HepG2 (cell line): ENCODE data around the gene TMTC1. TPM values are rescaled to one million over a fixed set of nuclear protein-coding genes. Genes with fewer than 3 reads are reported as not detected.

Experiments
- ATAC-seq: fragments of 200-7000 bp; cut with Tn5 transposase; 3 replicates; pipeline ENCODE4 v1.9.1; 2020; ENCODE audit warnings: mild to moderate bottlenecking, moderate library complexity
- BruUV-seq: library from RNA; stranded (reverse); fragments of 400-500 nt; replicated peaks from 2 replicates; lab custom pipeline; 2021; lab: Mats Ljungman, UMichigan
- CTCF ChIA-PET: fragments of 300-600 bp; formaldehyde crosslinking; extraction: SDS; loops from one replicate; lab custom pipeline; 2021; ENCODE audit warnings: low total read pairs, inconsistent platforms, low intra/inter-chr PET ratio; lab: Yijun Ruan, JAX
- POLR2A ChIA-PET: fragments of 350-600 bp; sonication (Branson Sonifier 250); formaldehyde crosslinking; loops from one replicate; lab custom pipeline; 2020; ENCODE audit warnings: antibody characterized with exemption, inconsistent platforms; lab: Yijun Ruan, JAX
- DNase-seq: peaks from one replicate; pipeline ENCODE4 v3.0.0-alpha.2; 2015; ENCODE audit warnings: low spot score
- FAIRE-seq: peaks from 3 replicates; lab custom pipeline; 2011; peaks lifted over from hg19 to GRCh38; lab: Jason Lieb, UNC
- H2AFZ ChIP-seq: one replicate; pipeline ENCODE4 v1.6.1; 2011; ENCODE audit warnings: low read length, inconsistent platforms
- H3K27ac ChIP-seq: fragments of 300-600 bp; 3 replicates; pipeline ENCODE4 v1.8.0; 2011; ENCODE audit warnings: mixed run types, mild to moderate bottlenecking, mixed read lengths, low read length, inconsistent platforms; ENCODE audit not compliant: insufficient read depth; ENCODE audit errors: extremely low read length
- H3K27me3 ChIP-seq, 2 experiments: fragments of 200-600 bp in 1 of 2; 2 replicates in 1 of 2; 3 replicates in 1 of 2; pipeline versions ENCODE4 v1.6.0 to v1.8.0; 2011; ENCODE audit warnings: low read length in 2 of 2, mild to moderate bottlenecking in 2 of 2, moderate library complexity in 2 of 2, inconsistent platforms in 1 of 2; ENCODE audit not compliant: insufficient read depth in 2 of 2, control insufficient read depth in 1 of 2
- H3K36me3 ChIP-seq, 2 experiments: fragments of 200-600 bp in 1 of 2; replicated peaks in 1 of 2; 2 replicates in 1 of 2; 3 replicates in 1 of 2; pipeline versions ENCODE4 v1.5.1 to v1.8.0; 2011; ENCODE audit warnings: low read length in 2 of 2, inconsistent platforms in 1 of 2; ENCODE audit not compliant: insufficient read depth in 2 of 2, control insufficient read depth in 1 of 2
- H3K4me1 ChIP-seq: 2 replicates; pipeline ENCODE4 v1.5.1; 2012; ENCODE audit warnings: low read length, inconsistent platforms; ENCODE audit not compliant: insufficient read depth
- H3K4me2 ChIP-seq: 2 replicates; pipeline ENCODE4 v1.6.0; 2011; ENCODE audit warnings: low read depth, low read length, inconsistent platforms
- H3K4me3 ChIP-seq, 3 experiments: fragments of 200-600 bp in 1 of 3; sonication (generic), shearing (Covaris generic) in 1 of 3; replicated peaks in 1 of 3; 2 replicates each; pipeline ENCODE4 v1.5.1; 2011 to 2016; ENCODE audit warnings: low read length in 3 of 3, inconsistent platforms in 2 of 3, low read depth in 2 of 3, mild to moderate bottlenecking in 2 of 3, control low read depth in 1 of 3, mixed read lengths in 1 of 3; ENCODE audit not compliant: insufficient read depth in 1 of 3
- H3K79me2 ChIP-seq: one replicate; pipeline ENCODE4 v1.6.1; 2011; ENCODE audit warnings: low read length, inconsistent platforms; ENCODE audit not compliant: insufficient read depth
- H3K9ac ChIP-seq: 2 replicates; pipeline ENCODE4 v1.6.0; 2011; ENCODE audit warnings: mild to moderate bottlenecking, low read depth, low read length, inconsistent platforms; ENCODE audit not compliant: insufficient read depth
- H3K9me3 ChIP-seq: 2 replicates; pipeline ENCODE4 v1.5.1; 2012; ENCODE audit warnings: mild to moderate bottlenecking, low read length
- H4K20me1 ChIP-seq: 2 replicates; pipeline ENCODE4 v1.6.0; 2011; ENCODE audit warnings: inconsistent platforms, mild to moderate bottlenecking, low read length, moderate library complexity; ENCODE audit not compliant: insufficient read depth
- MBNL3 ChIP-seq: fragments of 250-450 bp; sonication (Bioruptor Pico); conservative IDR thresholded peaks from 2 replicates; pipeline ENCODE4 v1.8.0; 2022; ENCODE audit warnings: mild to moderate bottlenecking, inconsistent platforms
- NBN ChIP-seq: fragments of 450-650 bp; conservative IDR thresholded peaks from 2 replicates; pipeline ENCODE4 v1.6.1; 2017
- NFE2 ChIP-seq: sonication (generic); formaldehyde crosslinking; IDR thresholded peaks from 2 replicates; pipeline ENCODE4 v1.4.0; 2020; ENCODE audit warnings: missing genetic modification reagents
- POLR2AphosphoS5 ChIP-seq: IDR thresholded peaks from 2 replicates; pipeline ENCODE4 v1.6.1; 2012; ENCODE audit warnings: low read depth, low read length
- RERE ChIP-seq: IDR thresholded peaks from 2 replicates; pipeline ENCODE4 v1.6.1; 2016; ENCODE audit warnings: low read depth, missing genetic modification reagents, missing compliant biosample characterization
- SMAD9 ChIP-seq: sonication (generic); formaldehyde crosslinking; IDR thresholded peaks from 2 replicates; pipeline ENCODE4 v1.5.1; 2020; ENCODE audit warnings: mild to moderate bottlenecking, missing genetic modification reagents
- ZNF362 ChIP-seq: sonication (generic); formaldehyde crosslinking; IDR thresholded peaks from 2 replicates; pipeline ENCODE4 v1.4.0; 2020; ENCODE audit warnings: missing genetic modification reagents, mild to moderate bottlenecking, borderline replicate concordance
- ZNF724P ChIP-seq: sonication (generic); formaldehyde crosslinking; IDR thresholded peaks from 2 replicates; pipeline ENCODE4 v1.8.0; 2022; ENCODE audit warnings: missing genetic modification reagents, borderline replicate concordance
- ZNF766 ChIP-seq: sonication (generic); formaldehyde crosslinking; IDR thresholded peaks from 2 replicates; pipeline ENCODE4 v1.5.0; 2020; ENCODE audit warnings: missing genetic modification reagents, borderline replicate concordance
- WGBS: methylation state at CpG from one replicate; pipeline ENCODE4 v1.1.6; 2017; ENCODE audit warnings: low lambda C conversion rate; 5-methylcytosine and 5-hydroxymethylcytosine counted together
- in situ Hi-C: cut with HindIII; loops from 2 replicates; pipeline ENCODE4 v1.10.0; 2017; ENCODE audit warnings: low pct_unique_long_range_greater_than_20kb; ENCODE audit not compliant: extremely low pct_ligation_motif_present
- intact Hi-C: fragments of 100-400 bp; cut with micrococcal nuclease; formaldehyde crosslinking; loops from one replicate; pipeline ENCODE4 v1.10.0; 2022; ENCODE audit not compliant: unreplicated experiment
- polyA plus RNA-seq, 8 experiments: library from polyadenylated mRNA; depleted of rRNA in 3 of 8; stranded (reverse) in 7 of 8; unstranded in 1 of 8; fragments of >200 nt; fragmentation: Illumina TruSeq in 4 of 8; extraction: Trizol in 4 of 8; gene quantifications; 2 replicates each; pipeline versions ENCODE4 v1.2.1 to v1.2.3, GENCODE V29; 2011 to 2016; ENCODE audit warnings: low read depth in 4 of 8, missing spikeins in 1 of 8, mixed read lengths in 1 of 8; ENCODE audit not compliant: insufficient read depth in 1 of 8
- total RNA-seq, 5 experiments: library from RNA; depleted of rRNA; stranded (reverse); fragments of >200 nt; fragmentation: Illumina TruSeq; extraction: Trizol; gene quantifications; 2 replicates each; pipeline ENCODE4 v1.2.3, GENCODE V29; 2016; ENCODE audit warnings: low read depth in 1 of 5

The TMTC1 gene
- total and polyA plus RNA-seq, 2 of the 13 experiments (the other 11 are each of a cell fraction or from before 2014, with no cell fraction given): 0.69 to 1.8 TPM

- no peak for TF ChIP-seq RERE (CRISPR knock-in tag)
- TF ChIP-seq POLR2AphosphoS5: no peak
- TF ChIP-seq ZNF766: no peak
Measured at GRCh38 chr12:29667011-29667410, 116.7 kb downstream of the TMTC1 start (continued).

GRCh38 chr12:29665107-29665506 lies 118.6 kb downstream of the TMTC1 start:
- intact Hi-C loops: no loop called here
- Histone ChIP-seq H3K27ac (no peak overlapping the region), H3K79me2 (no peaks in the 10 kb centered on the region), H3K4me2 (no peak overlapping the region), H3K9ac (no peak overlapping the region), H2AFZ (no peak overlapping the region), H3K27me3 (no peaks in the 10 kb centered on the region), H3K4me1 (no peaks in the 10 kb centered on the region), H3K4me3 (no peak overlapping the region), H3K9me3 (no peaks in the 10 kb centered on the region), H3K36me3 (no peaks in the 10 kb centered on the region), H4K20me1 (no peaks in the 10 kb centered on the region)
- FAIRE-seq: no peak
- no peak for ATAC-seq
- in situ Hi-C loops: no loop called here
- ChIA-PET POLR2A (no interaction called here), CTCF (no interaction called here)
- WGBS: under 1% methylated on average over 5 of the region's 5 CpGs
- no peak for DNase-seq
- no TSS peak for BruUV-seq
- TF ChIP-seq ZNF362 (CRISPR knock-in tag) (no peak), MBNL3 (no peak), NBN (no peak), NFE2 (CRISPR knock-in tag) (no peak), ZNF724P (CRISPR knock-in tag) (no peak), SMAD9 (no peak)
